Adrenal gland (tissue), 12 donors: ENCODE results near the gene OR9G1. TPM values are rescaled to one million over a fixed set of nuclear protein-coding genes. Genes with fewer than 3 reads are reported as not detected.
"Not testable (repeated sequence)": the region's sequence is repeated elsewhere in the genome, so short reads cannot be mapped to it uniquely, and the experiment has no call there.

Experiments used
- DNase-seq, 7 donors: peaks; one replicate each; pipeline ENCODE4 v3.0.0-alpha.2; 2019 to 2020
- H3K27ac ChIP-seq, 5 donors: fragments of 200-600 bp; sonication (generic) in 4 of 5; 1 replicate in 3 of 5; 2 replicates in 2 of 5; pipeline versions ENCODE4 v1.5.1 to v1.8.0; 2016 to 2020; ENCODE audit warnings: mild to moderate bottlenecking in 1 of 5
- H3K27me3 ChIP-seq: fragments of 200-600 bp; 2 replicates; pipeline ENCODE4 v1.8.0; 2021
- H3K36me3 ChIP-seq, 2 donors: fragments of 200-600 bp; replicated peaks in 1 of 2; 1 replicate in 1 of 2; 2 replicates in 1 of 2; pipeline versions ENCODE4 v1.5.1 to v1.8.0; 2018 to 2022
- H3K4me1 ChIP-seq, 2 donors: fragments of 200-600 bp; replicated peaks in 1 of 2; 1 replicate in 1 of 2; 2 replicates in 1 of 2; pipeline versions ENCODE4 v1.5.1 to v1.8.0; 2018 to 2021
- H3K4me3 ChIP-seq, 4 donors: fragments of 200-600 bp; sonication (generic) in 3 of 4; one replicate each; pipeline ENCODE4 v1.5.1; 2016 to 2018
- H3K9me3 ChIP-seq, 3 donors: fragments of 200-600 bp; sonication (generic) in 1 of 3; replicated peaks in 1 of 3; 1 replicate in 2 of 3; 2 replicates in 1 of 3; pipeline versions ENCODE4 v1.5.1 to v1.8.0; 2016 to 2021
- CTCF ChIP-seq, 6 experiments: fragments of 450-650 bp in 4 of 6; fragments of 200-600 bp in 2 of 6; sonication (generic) in 1 of 6; IDR thresholded peaks; 1 replicate in 5 of 6; 2 replicates in 1 of 6; pipeline versions ENCODE4 v1.5.1 to v1.8.0; 2016 to 2021; ENCODE audit warnings: antibody characterized with exemption in 6 of 6, mild to moderate bottlenecking in 2 of 6, moderate library complexity in 1 of 6
- POLR2A ChIP-seq, 2 donors: fragments of 450-650 bp; IDR thresholded peaks; one replicate each; pipeline ENCODE4 v1.6.1; 2017; ENCODE audit warnings: antibody characterized with exemption in 2 of 2, mild to moderate bottlenecking in 2 of 2, moderate library complexity in 1 of 2
- WGBS, 4 donors: extraction: QIAGEN DNeasy Blood & Tissue Kit in 2 of 4; methylation state at CpG; one replicate each; pipeline versions ENCODE4 v1.1.5 to v1.1.7; 2013 to 2017; 5-methylcytosine and 5-hydroxymethylcytosine counted together
- intact Hi-C, 2 donors: fragments of 100-400 bp; cut with DNase I; formaldehyde crosslinking; loops; one replicate each; pipeline versions ENCODE4 v1.14.1 to v1.15.0; 2022 to 2023
- polyA plus RNA-seq, 3 donors: library from polyadenylated mRNA; stranded (reverse); fragments of 200-250 nt in 2 of 3; fragments of 350-450 nt in 1 of 3; fragmentation: Illumina TruSeq in 1 of 3; extraction: RNeasy Lipid Tissue Mini Kit (QIAGEN cat#74804) in 1 of 3; gene quantifications; one replicate each; pipeline ENCODE4 v1.2.3, GENCODE V29; 2013 to 2014
- total RNA-seq, 9 donors: library from RNA; depleted of rRNA in 4 of 9; stranded (reverse); fragments of >200 nt in 4 of 9; fragments of 120-200 nt in 1 of 9; fragmentation: NEBNext Ultra II Directional in 1 of 9; extraction: Animal tissue kit (Norgen Biotek cat#: 25700) in 1 of 9; gene quantifications; one replicate each; pipeline versions ENCODE4 v1.1.0 to v1.2.4, GENCODE V29; 2013 to 2023
- donor health status: healthy with polysubstance abuse.
- donor health status: Bipolar disorder and iron deficiency.
- donor health status: DM: yes; HTN: yes; CAD: no.
- donor health status: DM: no; HTN: no; CAD: no.
- donor health status: DM: no; HTN: no; CAD: no.
- donor health status: DM: yes; HTN: yes; CAD: no.

The OR9G1 gene
- total and polyA plus RNA-seq, 12 donors, result not detected

DNA sequence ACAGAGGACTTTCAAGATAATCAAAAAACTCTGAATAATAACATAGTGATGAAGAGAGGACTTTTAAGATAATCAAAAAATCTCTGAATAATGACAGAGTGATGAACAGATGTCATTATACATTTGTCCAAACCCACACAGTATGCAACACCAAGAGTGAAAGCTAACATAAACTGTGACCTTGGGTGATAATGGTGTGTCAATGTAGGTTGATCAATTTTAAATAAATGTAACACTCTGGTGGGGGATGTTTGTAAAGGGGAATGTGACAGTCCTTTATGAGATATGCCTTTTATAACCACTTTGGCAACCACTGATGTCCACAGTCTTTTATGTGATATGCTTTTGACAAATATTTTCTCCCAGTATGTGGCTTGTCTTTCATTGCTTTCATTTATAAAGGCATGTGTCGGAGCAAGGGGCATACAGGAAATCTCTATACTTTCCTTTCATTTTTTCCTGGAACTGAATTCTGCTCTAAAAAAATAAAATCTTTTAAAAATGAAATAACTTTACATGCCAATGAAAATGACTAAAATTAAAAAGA lies 10.3 kb upstream of the OR9G1 start:
- intact Hi-C loops, result no loop called here
- TF ChIP-seq POLR2A (IDR thresholded peaks at IDR 0.05) (no peak), CTCF (IDR thresholded peaks at IDR 0.05) (no peak)
- H3K27me3 ChIP-seq, result no peaks in the 10 kb centered on the region
- no peak overlapping the region for H3K27ac ChIP-seq
- DNase-seq, result no peak
- WGBS, 4 donors, result 65 to 70% (median 68%) methylated on average over 1 of the region's 1 CpG
- H3K9me3 ChIP-seq, result no peaks in the 10 kb centered on the region
- H3K36me3 ChIP-seq, result no peaks in the 10 kb centered on the region
- no peak overlapping the region for H3K4me3 ChIP-seq
- H3K4me1 ChIP-seq, result no peaks in the 10 kb centered on the region

- DNase-seq, H3K27ac ChIP-seq, intact Hi-C loops, H3K9me3 ChIP-seq, H3K27me3 ChIP-seq, H3K4me1 ChIP-seq, H3K36me3 ChIP-seq, H3K4me3 ChIP-seq: not testable (repeated sequence)
- whole genome bisulfite sequencing, 4 donors, result 64 to 86% (median 73%) methylated on average over 3 of the region's 3 CpGs
Measured at GRCh38 chr11:56691179-56691578, 7.7 kb upstream of the OR9G1 start.

- intact Hi-C loops, result no loop called here
- no peak overlapping the region for H3K27ac ChIP-seq
- DNase-seq, result no peak
- no peaks in the 10 kb centered on the region for H3K36me3 ChIP-seq
- H3K9me3 ChIP-seq, result no peaks in the 10 kb centered on the region
- H3K27me3 ChIP-seq, result no peaks in the 10 kb centered on the region
- WGBS, 4 donors, result 66 to 75% (median 66%) methylated on average over 2 of the region's 2 CpGs
- H3K4me1 ChIP-seq, result no peaks in the 10 kb centered on the region
- H3K4me3 ChIP-seq, result no peak overlapping the region
- TF ChIP-seq POLR2A (IDR thresholded peaks at IDR 0.05), result no peak
- TF ChIP-seq CTCF (IDR thresholded peaks at IDR 0.05), result no peak
Measured at GRCh38 chr11:56693428-56693827, 5.5 kb upstream of the OR9G1 start.

GRCh38 chr11:56700242-56700913 lies 1.5 kb downstream of the OR9G1 start:
- TF ChIP-seq CTCF (IDR thresholded peaks at IDR 0.05) (no peak), POLR2A (IDR thresholded peaks at IDR 0.05) (no peak)
- Histone ChIP-seq H3K4me3 (no peak overlapping the region), H3K27me3 (no peaks in the 10 kb centered on the region), H3K4me1 (no peaks in the 10 kb centered on the region), H3K27ac (no peak overlapping the region), H3K9me3 (no peaks in the 10 kb centered on the region), H3K36me3 (no peaks in the 10 kb centered on the region)
- intact Hi-C loops, result no loop called here
- no peak for DNase-seq
- WGBS, 4 donors, result 52 to 60% (median 56%) methylated on average over 10 of the region's 10 CpGs

- no peak overlapping the region for H3K27ac ChIP-seq
- no peaks in the 10 kb centered on the region for H3K9me3 ChIP-seq
- H3K36me3 ChIP-seq, result no peaks in the 10 kb centered on the region
- no peaks in the 10 kb centered on the region for H3K27me3 ChIP-seq
- no peak for TF ChIP-seq CTCF (IDR thresholded peaks at IDR 0.05)
- TF ChIP-seq POLR2A (IDR thresholded peaks at IDR 0.05), result no peak
- no peak overlapping the region for H3K4me3 ChIP-seq
- no peak for DNase-seq
- 39 to 56% (median 51%) methylated on average over 8 of the region's 8 CpGs for WGBS, 4 donors
- H3K4me1 ChIP-seq, result no peaks in the 10 kb centered on the region
- intact Hi-C loops, result no loop called here
Measured at GRCh38 chr11:56700914-56701485, 2.1 kb downstream of the OR9G1 start.
